CD4-positive, alpha-beta T cell treated with Interleukin-2 at 100 ng/mL for 4 hours (primary cell): ENCODE measurements around the gene UBXN6.

Source experiments
- DNase-seq: peaks from one replicate; pipeline ENCODE4 v3.0.0-alpha.2; 2020; ENCODE audit warnings: low spot score

UBXN6 gene

GRCh38 chr19:4493104-4493928, 35.7 kb upstream of the UBXN6 start:
- no peak for DNase-seq

- no peak for DNase-seq
Observed at GRCh38 chr19:4492337-4493103, 34.9 kb upstream of the UBXN6 start.

DNA sequence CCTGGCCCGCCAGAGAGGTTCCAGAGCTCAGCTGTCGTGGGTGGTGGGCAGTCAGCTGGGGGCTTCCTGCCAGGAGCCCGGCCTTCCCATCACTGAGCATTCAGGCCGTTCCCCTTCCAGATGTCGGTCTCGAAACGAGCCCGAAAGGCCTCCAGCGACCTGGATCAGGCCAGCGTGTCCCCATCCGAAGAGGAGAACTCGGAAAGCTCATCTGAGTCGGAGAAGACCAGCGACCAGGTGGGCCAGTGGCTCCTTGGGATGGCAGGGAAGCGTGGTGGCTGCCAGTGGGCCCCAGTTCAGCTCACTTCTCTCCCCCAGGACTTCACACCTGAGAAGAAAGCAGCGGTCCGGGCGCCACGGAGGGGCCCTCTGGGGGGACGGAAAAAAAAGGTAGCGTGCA, 33.9 kb upstream of the UBXN6 start:
- no peak for DNase-seq

DNA sequence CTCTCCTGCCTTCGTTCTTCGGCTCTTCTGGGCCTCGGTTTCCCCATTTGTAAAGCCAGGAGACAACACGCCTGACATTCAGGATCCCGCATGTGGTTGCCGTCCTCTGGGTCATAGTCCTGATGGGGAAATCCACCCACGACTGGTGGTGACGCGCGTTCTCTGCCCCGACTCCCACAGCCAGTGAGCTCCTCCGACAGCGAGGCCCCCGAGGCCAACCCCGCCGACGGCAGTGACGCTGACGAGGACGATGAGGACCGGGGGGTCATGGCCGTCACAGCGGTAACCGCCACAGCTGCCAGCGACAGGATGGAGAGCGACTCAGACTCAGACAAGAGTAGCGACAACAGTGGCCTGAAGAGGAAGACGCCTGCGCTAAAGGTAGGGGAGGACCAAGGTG, 30.9 kb upstream of the UBXN6 start:
- DNase-seq: no peak

DNA sequence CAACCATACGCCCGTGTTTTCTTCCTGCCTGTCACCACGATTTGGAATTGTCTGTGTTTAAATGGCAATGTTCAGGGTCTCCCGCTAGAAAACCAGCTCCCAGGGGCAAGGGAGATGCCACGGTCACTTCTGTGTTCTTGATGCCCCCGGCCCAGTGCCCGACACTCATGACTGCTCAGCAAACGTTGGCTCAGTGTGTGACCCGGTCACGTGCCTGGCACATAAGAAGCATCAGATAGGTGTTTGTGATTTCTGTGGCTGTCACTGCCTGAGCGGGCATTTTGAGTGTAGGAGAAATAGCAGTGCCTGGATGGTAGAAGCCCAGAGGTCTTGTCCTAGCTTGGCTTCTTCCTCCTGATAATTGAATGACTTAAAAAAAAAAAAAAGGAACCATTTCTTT, 30.0 kb upstream of the UBXN6 start:
- no peak for DNase-seq

DNA sequence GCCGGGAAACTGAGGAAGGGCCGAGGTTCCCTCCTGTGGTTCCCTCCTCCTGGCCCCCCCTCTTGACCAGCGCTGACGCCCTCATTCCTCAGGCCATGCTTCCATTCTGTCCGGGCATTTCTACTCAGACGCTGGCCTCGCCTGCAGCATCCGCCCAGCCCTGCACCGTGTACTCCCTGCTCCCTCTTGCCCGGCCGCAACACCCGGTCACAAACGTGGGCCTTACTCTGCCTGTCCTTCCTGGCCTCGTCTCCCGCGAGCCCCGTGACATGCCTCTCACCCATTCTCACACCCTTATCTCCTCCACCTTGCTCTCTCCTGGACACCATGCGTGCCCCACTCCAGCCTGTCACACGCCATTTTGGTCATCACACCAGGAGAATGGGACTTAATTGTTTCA, 25.8 kb upstream of the UBXN6 start:
- DNase-seq: no peak

DNA sequence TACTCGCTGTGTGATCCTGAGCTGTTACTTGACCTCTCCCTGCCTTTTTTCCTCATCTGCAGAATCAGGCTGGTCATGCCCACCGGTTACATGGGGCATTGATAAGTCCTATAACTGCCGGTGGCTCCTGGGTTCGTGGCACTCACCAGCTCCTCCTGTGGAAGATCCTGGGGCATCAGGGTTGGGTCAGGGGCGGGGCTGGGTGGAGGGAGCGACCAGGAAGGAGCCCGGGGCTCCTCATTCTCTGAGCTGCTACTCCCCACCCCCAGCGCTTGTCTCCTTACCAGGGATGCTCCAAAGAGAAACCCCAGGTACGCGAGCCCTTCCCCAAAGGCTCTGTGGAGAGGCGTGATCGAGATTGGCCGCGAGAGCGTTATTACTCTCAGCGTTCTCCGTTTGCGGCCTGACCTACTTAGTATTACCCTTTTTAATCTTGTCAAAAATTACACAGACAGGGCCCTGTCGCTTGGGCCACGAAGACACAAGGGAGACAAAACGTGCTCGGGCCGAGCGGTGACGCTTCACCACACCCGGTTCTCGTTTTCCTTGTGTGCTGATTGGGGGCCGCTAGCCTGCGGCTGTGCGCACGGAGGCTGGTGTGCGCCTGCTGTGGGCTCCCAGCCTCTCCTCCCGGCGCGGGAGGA, 25.2 kb upstream of the UBXN6 start:
- no peak for DNase-seq

DNA sequence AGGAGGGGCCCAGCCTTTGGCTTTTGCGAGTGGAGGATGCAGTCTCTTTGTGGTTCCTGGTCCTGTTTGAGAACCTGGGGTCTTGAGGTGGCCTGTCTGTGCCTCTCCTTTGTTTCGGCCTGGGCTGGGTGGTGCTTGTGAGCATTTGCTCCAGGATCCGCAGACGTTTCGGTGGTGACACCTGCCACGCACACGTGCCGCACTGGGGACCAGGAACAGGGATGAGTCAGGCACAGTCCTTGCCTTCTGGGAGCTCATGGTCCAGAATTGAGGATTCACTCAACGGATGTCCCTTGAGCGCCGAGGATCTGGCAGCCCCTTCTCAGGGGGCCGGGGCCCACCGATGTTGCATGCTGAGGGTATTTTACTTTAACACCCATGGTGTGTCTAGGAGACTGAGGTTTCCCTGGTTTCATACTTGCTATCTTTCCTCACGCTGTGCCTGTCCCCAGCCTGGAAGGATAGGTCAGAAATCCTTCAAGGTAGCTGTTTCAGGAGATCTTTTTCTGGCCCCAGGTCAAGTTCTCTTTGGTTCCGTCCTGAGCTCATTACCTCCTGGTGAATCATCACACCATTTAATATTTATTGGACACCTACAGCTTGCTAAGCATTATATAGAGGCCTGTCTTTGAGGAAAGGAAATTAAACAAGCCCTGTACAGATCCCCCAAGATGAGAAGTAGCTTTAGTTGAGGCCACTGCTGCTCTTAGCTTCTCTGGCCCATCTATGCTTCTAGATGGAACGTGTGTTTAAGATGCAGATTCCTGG, 19.6 kb upstream of the UBXN6 start:
- no peak for DNase-seq

DNA sequence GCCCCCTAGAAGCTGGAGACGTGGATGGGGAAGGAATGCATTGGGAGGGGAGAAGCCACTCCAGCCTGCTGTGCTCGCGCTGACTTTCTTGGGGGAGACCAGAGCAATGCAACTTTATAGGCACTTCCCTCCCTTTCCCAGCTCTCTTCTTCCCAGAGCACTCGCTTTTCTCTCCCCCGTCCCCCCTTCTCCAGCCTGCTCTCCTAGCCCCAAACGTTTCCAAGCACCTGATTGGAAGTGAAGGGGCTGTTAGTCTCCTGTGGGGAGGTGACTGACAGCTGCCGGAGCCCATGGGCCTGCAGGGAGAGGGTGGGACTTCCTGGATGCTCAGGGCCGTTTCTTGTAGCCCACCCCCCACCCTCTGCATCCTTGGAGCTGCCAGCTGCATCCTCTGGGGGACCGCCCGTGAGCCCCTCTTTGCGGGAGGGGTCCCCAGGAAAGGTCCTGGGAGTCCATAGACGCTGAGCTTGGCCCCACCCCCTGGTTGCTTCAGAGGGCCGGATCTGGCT, 17.0 kb upstream of the UBXN6 start:
- DNase-seq: no peak

DNA sequence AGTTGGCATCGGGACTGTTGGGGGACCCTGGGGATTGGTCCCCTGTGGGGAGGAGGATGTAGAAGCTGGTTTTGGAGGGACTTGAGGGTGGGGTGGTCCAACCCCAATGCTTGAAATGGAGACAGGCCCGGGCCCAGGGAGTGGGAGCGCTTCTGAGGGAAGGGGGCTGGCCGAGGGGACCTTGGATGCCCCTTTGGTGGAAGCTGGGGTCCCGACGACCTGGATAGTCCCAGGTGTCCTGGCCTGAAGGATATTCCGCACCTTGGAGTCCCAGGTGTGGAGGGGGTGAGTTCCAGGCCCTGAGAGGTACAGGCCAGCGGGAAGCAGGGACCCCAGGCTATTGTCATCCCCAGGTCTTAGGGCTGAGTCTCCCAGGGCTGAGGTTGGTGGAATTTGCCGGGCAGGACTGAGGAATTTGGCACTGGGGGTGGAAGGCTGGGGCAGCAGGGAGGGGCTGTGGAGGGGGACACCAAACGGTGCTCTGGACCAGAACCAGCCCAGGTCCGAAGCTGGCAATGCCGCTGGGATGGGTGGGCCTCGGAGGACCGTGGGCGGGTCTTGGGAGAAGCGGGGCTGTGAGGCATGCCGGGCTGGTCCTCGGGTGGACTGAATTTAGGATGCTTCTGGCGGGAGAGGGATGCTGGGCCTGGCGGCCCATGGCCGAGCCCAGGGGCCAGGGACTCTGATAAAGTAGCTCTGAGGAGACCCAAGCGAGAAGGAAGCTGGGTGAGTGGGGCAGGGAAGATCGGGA, 16.3 kb upstream of the UBXN6 start:
- DNase-seq: no peak

DNA sequence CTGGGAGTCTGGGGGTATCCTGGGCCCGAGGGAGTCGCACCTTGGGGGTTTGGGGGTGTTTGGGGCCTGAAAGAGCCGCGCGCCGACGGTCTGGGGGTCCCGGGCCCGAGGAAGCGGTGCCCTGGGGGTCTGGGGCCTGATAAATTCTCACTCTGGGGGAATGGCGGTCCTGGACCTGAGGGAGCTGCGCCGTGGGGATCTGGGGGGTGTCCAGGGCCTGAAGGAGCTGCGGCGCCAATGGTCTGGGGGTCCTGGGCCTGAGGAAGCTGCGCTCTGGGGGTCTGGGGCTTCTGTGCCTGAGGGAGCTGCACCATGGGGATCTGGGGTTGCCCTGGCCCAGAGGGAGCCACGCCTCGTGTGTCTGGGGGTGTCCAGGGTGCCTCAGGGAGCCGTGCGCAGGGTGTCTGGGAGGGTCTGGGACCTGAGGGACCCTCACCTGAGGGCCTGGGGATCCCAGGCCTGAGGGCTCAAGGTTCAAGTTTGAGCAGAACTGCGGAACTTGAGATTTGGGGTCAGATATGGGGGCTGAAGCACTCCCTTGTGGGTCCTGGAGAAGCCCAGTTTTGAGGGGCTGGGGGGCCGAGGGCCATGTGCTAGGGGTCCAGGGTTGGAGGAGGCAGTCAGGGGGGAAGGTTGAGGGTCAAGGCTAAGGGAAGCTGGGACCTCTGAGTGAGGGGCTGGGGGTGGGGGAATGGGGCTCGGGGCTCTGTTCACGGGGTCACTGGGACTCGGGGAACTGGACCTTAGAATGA, 15.6 kb upstream of the UBXN6 start:
- no peak for DNase-seq

- DNase-seq: no peak
Observed at GRCh38 chr19:4472174-4472974, 14.8 kb upstream of the UBXN6 start, which contains the start of gene HDGFL2. Gene HDGFL2, plus strand, starts transcription at chr19:4472297. Its CDS starts 54 bp downstream, at chr19:4472351.

GRCh38 chr19:4471403-4472173, 14.0 kb upstream of the UBXN6 start:
- peak; percentile 99 for DNase-seq

GRCh38 chr19:4467835-4468234, 10.2 kb upstream of the UBXN6 start:
- no peak for DNase-seq

DNA sequence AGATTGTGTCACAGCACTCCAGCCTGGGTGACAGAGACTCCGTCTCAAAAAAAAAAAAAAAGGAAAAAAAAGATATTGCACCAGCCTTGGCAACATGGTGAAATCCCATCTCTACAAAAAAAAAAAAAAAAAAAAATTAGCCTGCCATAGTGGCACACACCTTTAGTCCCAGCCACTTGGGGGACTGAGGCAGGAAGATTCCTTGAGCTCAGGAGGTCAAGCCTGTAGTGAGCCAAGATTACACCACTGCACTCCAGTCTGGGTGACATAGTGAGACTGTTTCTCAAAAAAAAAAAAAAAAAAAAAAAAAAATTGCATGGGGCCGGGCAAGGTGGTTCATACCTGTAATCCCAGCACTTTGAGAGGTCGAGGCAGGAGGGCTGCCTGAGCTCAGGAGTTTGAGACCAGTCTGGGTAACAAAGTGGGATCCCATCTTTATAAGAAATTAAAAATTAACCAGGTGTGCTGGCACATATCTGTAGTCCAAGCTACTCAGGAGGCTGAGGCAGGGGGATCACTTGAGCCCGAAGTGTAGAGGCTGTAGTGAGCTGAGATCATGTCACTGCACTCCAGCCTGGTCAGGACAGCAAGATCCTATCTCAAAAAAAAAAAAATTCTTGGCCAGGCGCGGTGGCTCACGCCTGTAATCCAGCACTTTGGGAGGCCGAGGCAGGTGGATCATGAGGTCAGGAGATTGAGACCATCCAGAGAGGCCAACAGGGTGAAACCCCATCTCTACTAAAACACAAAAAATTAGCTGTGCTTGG, 7.4 kb upstream of the UBXN6 start:
- no peak for DNase-seq

DNA sequence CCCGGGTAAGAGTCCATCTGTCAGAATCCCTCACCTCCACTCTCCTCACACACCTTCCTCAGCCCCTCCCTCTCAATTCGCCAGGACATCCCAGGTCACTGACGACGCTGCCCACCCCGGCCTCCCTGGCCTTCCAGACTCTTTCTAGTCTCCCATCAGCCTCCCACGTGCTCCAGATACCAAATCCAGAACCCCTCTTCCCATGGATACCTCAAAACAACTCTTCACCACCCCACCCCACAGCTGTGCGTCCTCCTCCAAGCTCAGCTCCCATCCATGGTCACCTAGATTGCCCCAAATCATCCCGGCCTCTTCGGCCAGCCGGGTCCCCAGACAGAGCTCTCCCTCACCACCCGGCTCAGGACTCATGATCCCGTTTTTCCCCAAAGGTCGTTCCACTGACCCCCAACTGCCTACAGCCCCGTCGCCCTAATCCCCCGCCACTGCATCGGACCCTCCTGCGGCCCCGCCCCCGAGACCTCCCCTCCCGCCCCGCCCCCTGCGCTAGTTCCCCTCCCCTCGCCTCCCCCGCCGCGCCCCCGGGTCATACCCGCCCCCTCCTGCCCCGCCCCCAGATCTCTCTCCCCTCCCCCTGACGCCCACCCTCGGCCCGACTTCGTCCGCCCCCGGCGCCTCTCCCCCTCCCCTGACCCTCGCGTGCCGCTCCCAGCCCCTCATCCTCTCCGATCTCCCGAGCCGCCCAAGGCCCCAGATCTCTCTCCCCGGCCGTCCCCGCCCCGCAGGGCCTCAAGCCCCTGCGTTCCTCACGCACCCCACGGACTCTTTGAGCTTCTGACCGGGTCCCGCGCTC, 546 bp downstream of the UBXN6 start:
- DNase-seq: peak; percentile 26

- DNase-seq: no peak
Observed at GRCh38 chr19:4456476-4456842, 1.1 kb downstream of the UBXN6 start.
